Activated naive CD8-positive, alpha-beta T cell (primary cell): ENCODE results near the gene PSMB5.

Experiments used
- H3K27ac Mint-ChIP-seq: one replicate; pipeline ENCODE4 v1.8.0; 2021; ENCODE audit warnings: mixed read lengths
- H3K27me3 Mint-ChIP-seq: one replicate; pipeline ENCODE4 v1.8.0; 2021; ENCODE audit warnings: mixed read lengths
- H3K36me3 Mint-ChIP-seq: one replicate; pipeline ENCODE4 v1.8.0; 2021; ENCODE audit warnings: mixed read lengths
- H3K4me1 Mint-ChIP-seq: one replicate; pipeline ENCODE4 v1.8.0; 2021; ENCODE audit warnings: low read depth, mixed read lengths
- H3K4me3 Mint-ChIP-seq: one replicate; pipeline ENCODE4 v1.8.0; 2021; ENCODE audit warnings: mild to moderate bottlenecking, mixed read lengths
- H3K9me3 Mint-ChIP-seq: one replicate; pipeline ENCODE4 v1.8.0; 2021; ENCODE audit warnings: low read depth, mixed read lengths

PSMB5 gene

GRCh38 chr14:23066855-23067744 is 32.4 kb upstream of the PSMB5 start:
- Mint-ChIP-seq H3K9me3 (no peaks in the 10 kb centered on the region), H3K27ac (no peak overlapping the region), H3K36me3 (peaks cover 4% of the 10 kb centered on the region), H3K4me3 (no peak overlapping the region), H3K27me3 (no peaks in the 10 kb centered on the region), H3K4me1 (peaks cover 36% of the 10 kb centered on the region)

- Mint-ChIP-seq H3K27ac (no peak overlapping the region), H3K4me1 (peaks cover 29% of the 10 kb centered on the region), H3K9me3 (no peaks in the 10 kb centered on the region), H3K27me3 (no peaks in the 10 kb centered on the region), H3K4me3 (no peak overlapping the region), H3K36me3 (peaks cover 4% of the 10 kb centered on the region)
Measured at GRCh38 chr14:23066368-23066767, 31.7 kb upstream of the PSMB5 start.

GRCh38 chr14:23063601-23064000 is 28.9 kb upstream of the PSMB5 start:
- H3K4me1 Mint-ChIP-seq = peaks cover 7% of the 10 kb centered on the region
- no peaks in the 10 kb centered on the region for H3K9me3 Mint-ChIP-seq
- H3K27ac Mint-ChIP-seq = no peak overlapping the region
- H3K4me3 Mint-ChIP-seq = no peak overlapping the region
- H3K27me3 Mint-ChIP-seq = no peaks in the 10 kb centered on the region
- H3K36me3 Mint-ChIP-seq = no peaks in the 10 kb centered on the region

- H3K4me1 Mint-ChIP-seq = peaks cover 11% of the 10 kb centered on the region
- H3K27me3 Mint-ChIP-seq = no peaks in the 10 kb centered on the region
- peak overlapping the region; percentile 61 for H3K27ac Mint-ChIP-seq
- no peaks in the 10 kb centered on the region for H3K36me3 Mint-ChIP-seq
- no peaks in the 10 kb centered on the region for H3K9me3 Mint-ChIP-seq
- no peak overlapping the region for H3K4me3 Mint-ChIP-seq
Measured at GRCh38 chr14:23062002-23062401, 27.3 kb upstream of the PSMB5 start.

- H3K27ac Mint-ChIP-seq = no peak overlapping the region
- no peaks in the 10 kb centered on the region for H3K9me3 Mint-ChIP-seq
- H3K4me1 Mint-ChIP-seq = peaks cover 19% of the 10 kb centered on the region
- H3K36me3 Mint-ChIP-seq = no peaks in the 10 kb centered on the region
- no peaks in the 10 kb centered on the region for H3K27me3 Mint-ChIP-seq
- H3K4me3 Mint-ChIP-seq = no peak overlapping the region
Measured at GRCh38 chr14:23060536-23061260, 26.0 kb upstream of the PSMB5 start.

- Mint-ChIP-seq H3K9me3 (no peaks in the 10 kb centered on the region), H3K27ac (no peak overlapping the region), H3K36me3 (no peaks in the 10 kb centered on the region), H3K27me3 (no peaks in the 10 kb centered on the region), H3K4me3 (peak overlapping the region; percentile 40), H3K4me1 (peaks cover 17% of the 10 kb centered on the region)
Measured at GRCh38 chr14:23058654-23059504, 24.2 kb upstream of the PSMB5 start.

- peaks cover 17% of the 10 kb centered on the region for H3K4me1 Mint-ChIP-seq
- peak overlapping the region; percentile 86 for H3K4me3 Mint-ChIP-seq
- H3K27me3 Mint-ChIP-seq = no peaks in the 10 kb centered on the region
- H3K9me3 Mint-ChIP-seq = no peaks in the 10 kb centered on the region
- no peaks in the 10 kb centered on the region for H3K36me3 Mint-ChIP-seq
- H3K27ac Mint-ChIP-seq = peak overlapping the region; percentile 22
Measured at GRCh38 chr14:23057757-23058653, 23.3 kb upstream of the PSMB5 start.

GRCh38 chr14:23056956-23057756 is 22.5 kb upstream of the PSMB5 start, which contains the start of gene CDH24:
Gene CDH24, minus strand, starts transcription at chr14:23057520. Its CDS starts 1,787 bp downstream, at chr14:23055733.
- peaks cover 17% of the 10 kb centered on the region for H3K4me1 Mint-ChIP-seq
- H3K27me3 Mint-ChIP-seq = no peaks in the 10 kb centered on the region
- no peaks in the 10 kb centered on the region for H3K9me3 Mint-ChIP-seq
- peak within 1 kb of the TSS; percentile 86 for H3K4me3 Mint-ChIP-seq
- H3K36me3 Mint-ChIP-seq = no peaks in the 10 kb centered on the region
- H3K27ac Mint-ChIP-seq = peak within 1 kb of the TSS; percentile 22

- peak overlapping the region; percentile 79 for H3K4me3 Mint-ChIP-seq
- no peaks in the 10 kb centered on the region for H3K36me3 Mint-ChIP-seq
- peak overlapping the region; percentile 12 for H3K27ac Mint-ChIP-seq
- H3K9me3 Mint-ChIP-seq = no peaks in the 10 kb centered on the region
- no peaks in the 10 kb centered on the region for H3K27me3 Mint-ChIP-seq
- peaks cover 17% of the 10 kb centered on the region for H3K4me1 Mint-ChIP-seq
Measured at GRCh38 chr14:23056145-23056955, 21.6 kb upstream of the PSMB5 start.

- Mint-ChIP-seq H3K9me3 (no peaks in the 10 kb centered on the region), H3K36me3 (no peaks in the 10 kb centered on the region), H3K27me3 (no peaks in the 10 kb centered on the region), H3K4me1 (peaks cover 17% of the 10 kb centered on the region), H3K27ac (no peak overlapping the region), H3K4me3 (peak overlapping the region; percentile 79)
Measured at GRCh38 chr14:23055621-23056144, 21.0 kb upstream of the PSMB5 start.

- no peaks in the 10 kb centered on the region for H3K9me3 Mint-ChIP-seq
- H3K4me3 Mint-ChIP-seq = no peak overlapping the region
- no peak overlapping the region for H3K27ac Mint-ChIP-seq
- H3K36me3 Mint-ChIP-seq = no peaks in the 10 kb centered on the region
- peaks cover 17% of the 10 kb centered on the region for H3K4me1 Mint-ChIP-seq
- H3K27me3 Mint-ChIP-seq = no peaks in the 10 kb centered on the region
Measured at GRCh38 chr14:23055147-23055550, 20.4 kb upstream of the PSMB5 start.

- H3K36me3 Mint-ChIP-seq = no peaks in the 10 kb centered on the region
- H3K4me3 Mint-ChIP-seq = no peak overlapping the region
- no peaks in the 10 kb centered on the region for H3K9me3 Mint-ChIP-seq
- peaks cover 17% of the 10 kb centered on the region for H3K4me1 Mint-ChIP-seq
- H3K27me3 Mint-ChIP-seq = no peaks in the 10 kb centered on the region
- H3K27ac Mint-ChIP-seq = no peak overlapping the region
Measured at GRCh38 chr14:23054000-23054811, 19.5 kb upstream of the PSMB5 start.
